Fibroblast of skin of left biceps (primary cell): ENCODE measurements around the gene BTAF1.

ENCODE experiments used
- DNase-seq, 2 experiments: peaks; one replicate each; pipeline ENCODE4 v3.0.0-alpha.2; 2013; ENCODE audit warnings: low read depth in 2 of 2

Gene BTAF1

GRCh38 chr10:92052088-92052487 is 128.5 kb downstream of the BTAF1 start:
- DNase-seq, result no peak

DNA sequence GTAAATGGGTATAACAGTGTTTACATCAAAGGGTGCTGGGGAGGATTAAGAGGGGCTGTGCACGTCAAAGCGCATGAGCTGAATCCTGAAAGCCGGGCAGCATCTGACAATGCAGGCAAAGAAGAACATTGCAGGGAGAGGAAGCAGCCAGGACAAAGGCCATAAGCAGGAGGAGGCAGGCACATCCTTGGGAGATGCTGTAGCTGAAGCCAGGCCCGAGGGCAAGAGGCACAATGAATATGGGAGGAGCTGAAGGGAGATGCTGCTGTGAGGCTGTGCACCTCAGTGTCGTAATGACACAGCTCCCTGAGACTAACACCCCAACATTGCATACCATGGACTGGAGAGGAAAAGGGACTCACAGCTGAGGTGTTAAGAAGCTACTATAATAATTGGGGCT is 129.2 kb downstream of the BTAF1 start:
- DNase-seq, result no peak

GRCh38 chr10:92054807-92055206 is 131.2 kb downstream of the BTAF1 start:
- no peak for DNase-seq

DNA sequence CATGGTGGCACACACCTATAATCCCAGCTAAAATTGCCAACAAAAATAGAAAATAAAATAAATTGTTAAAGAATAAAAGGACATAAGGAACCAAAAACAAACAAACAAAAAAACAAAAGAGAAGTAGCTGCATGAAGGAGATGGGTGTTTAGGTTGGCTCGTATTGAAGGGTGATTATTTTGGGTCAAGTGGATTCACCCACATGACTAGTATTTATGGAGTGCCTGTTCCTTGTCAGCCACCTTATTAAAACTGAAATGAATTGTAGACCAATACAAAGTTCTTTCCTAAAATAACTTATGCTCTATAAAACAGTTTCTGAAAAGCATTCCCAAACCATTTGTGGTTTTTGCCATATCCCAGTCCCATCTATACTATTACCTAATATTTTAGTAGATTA is 138.7 kb downstream of the BTAF1 start:
- no peak for DNase-seq

- DNase-seq, result no peak
Observed at GRCh38 chr10:92064506-92064905, 140.9 kb downstream of the BTAF1 start.

- DNase-seq, result no peak
Observed at GRCh38 chr10:92066386-92066785, 142.8 kb downstream of the BTAF1 start.

GRCh38 chr10:92068900-92069299 is 145.3 kb downstream of the BTAF1 start:
- DNase-seq, result no peak

DNA sequence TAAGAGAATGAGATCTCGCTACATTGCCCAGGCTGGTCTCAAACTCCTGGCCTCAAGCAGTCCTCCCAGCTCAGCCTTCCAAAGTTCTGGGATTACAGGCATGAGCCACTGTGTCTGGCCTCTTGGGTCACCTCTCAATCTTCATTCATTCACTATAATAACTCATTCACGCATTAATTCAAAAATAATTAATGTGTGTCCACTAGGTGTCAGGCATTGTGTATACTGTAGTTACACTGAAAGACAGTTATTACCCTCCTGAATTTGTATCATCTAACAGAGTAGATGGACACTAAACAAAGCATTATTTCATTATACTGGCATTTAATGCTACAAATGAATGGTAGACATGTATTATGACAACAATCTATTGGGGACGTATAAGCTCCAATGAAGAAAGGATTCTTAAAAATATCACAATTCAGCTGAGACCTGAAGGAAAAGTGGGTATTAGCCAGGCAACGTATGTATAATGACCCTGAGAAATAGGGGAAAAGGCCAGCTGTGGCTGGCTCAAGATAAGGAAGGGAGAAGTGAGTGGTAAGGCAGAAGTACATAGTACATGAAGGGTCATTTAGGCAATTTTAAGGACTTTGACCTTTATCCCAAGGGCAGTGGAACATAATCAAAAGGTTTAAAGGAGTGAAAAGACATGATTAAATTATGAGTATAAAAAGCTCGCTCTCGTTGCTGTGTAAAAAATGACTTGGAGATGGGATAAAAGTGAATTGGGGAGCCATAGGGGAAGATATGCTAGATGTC is 150.7 kb downstream of the BTAF1 start:
- DNase-seq, result no peak

- DNase-seq, result no peak
Observed at GRCh38 chr10:92075829-92076228, 152.3 kb downstream of the BTAF1 start.

DNA sequence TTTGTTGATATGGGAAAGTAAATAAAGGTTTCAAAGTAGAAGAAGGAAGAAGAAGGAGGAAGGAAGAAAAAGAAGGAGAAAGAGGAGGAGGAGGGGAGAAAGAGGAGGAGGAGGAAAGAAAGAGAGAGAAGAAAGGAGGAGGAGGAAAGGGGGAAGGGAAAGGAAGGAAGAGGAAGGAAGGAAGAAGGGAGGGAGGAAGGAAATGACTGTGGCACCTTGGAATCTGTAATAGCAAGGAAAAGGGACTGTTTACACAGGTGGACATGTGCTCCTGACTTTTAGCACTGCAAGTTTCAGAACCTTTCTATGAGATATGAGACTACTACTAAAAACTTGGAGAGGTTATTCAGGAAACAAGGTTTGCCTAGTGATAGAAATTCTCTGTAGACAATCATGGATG is 153.2 kb downstream of the BTAF1 start:
- DNase-seq, result no peak

- no peak for DNase-seq
Observed at GRCh38 chr10:92079003-92079402, 155.4 kb downstream of the BTAF1 start.
